ENCODE data around the gene PARVB. TPM values are rescaled to one million over a fixed set of nuclear protein-coding genes. Genes with fewer than 3 reads are reported as not detected.
A peak's percentile ranks its signal among the peaks of the same experiment; 100 is the strongest.

Gene PARVB
- total RNA-seq, 4 donors from 2014 or later: 33.5 to 73.5 (median 41.5) TPM

DNA sequence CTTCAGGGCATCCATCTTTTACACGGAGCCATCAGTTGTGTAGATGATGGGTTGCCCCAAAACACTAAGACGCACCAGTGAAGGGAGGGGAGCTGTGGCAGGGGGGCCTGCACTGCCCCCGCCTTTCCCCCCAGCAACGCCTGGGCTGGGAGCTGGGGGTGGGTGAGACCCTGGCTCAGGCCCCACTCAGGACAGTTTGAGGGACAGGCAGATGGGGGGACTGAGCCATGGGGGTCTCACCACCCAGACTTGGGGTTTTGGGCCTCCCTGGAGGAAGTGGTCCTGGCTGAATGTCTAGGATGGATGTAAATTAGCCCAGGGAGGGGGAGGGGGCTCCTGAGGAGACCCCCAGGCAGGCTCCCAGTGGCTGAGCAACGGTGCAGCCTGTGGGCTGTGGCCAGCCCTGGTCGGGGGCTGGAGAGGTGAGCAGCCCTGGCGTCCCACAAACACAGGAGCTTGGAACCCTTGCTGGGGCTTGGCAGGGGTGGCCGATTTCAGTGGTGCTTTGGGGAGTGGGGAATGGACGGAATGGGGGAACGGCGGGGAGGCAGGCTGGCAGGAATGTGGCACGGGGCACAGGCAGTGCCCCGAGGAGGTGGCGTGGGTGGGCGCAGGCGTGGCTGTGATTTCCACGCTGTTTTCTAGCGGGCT is 6.1 kb downstream of the PARVB start:
- Histone ChIP-seq H3K4me1 (peaks cover 0 to 26% (median 3%) of the 10 kb centered on the region in 4 donors), H3K9me3 (no peaks in the 10 kb centered on the region), H3K36me3 (no peaks in the 10 kb centered on the region), H3K27me3 (no peaks in the 10 kb centered on the region), H3K27ac (peak overlapping the region in 1 of 4 donors; percentile 15), H3K4me3 (no peak overlapping the region)
- TF ChIP-seq POLR2A (IDR thresholded peaks at IDR 0.05) (no peak), EP300 (IDR thresholded peaks at IDR 0.05) (no peak)
- TF ChIP-seq, protein P1, sequence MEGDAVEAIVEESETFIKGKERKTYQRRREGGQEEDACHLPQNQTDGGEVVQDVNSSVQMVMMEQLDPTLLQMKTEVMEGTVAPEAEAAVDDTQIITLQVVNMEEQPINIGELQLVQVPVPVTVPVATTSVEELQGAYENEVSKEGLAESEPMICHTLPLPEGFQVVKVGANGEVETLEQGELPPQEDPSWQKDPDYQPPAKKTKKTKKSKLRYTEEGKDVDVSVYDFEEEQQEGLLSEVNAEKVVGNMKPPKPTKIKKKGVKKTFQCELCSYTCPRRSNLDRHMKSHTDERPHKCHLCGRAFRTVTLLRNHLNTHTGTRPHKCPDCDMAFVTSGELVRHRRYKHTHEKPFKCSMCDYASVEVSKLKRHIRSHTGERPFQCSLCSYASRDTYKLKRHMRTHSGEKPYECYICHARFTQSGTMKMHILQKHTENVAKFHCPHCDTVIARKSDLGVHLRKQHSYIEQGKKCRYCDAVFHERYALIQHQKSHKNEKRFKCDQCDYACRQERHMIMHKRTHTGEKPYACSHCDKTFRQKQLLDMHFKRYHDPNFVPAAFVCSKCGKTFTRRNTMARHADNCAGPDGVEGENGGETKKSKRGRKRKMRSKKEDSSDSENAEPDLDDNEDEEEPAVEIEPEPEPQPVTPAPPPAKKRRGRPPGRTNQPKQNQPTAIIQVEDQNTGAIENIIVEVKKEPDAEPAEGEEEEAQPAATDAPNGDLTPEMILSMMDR (IDR thresholded peaks at IDR 0.05): no peak
- 82% methylated on average over 18 of the region's 18 CpGs for WGBS, 2 donors
- no peak for DNase-seq (ENCODE audit: low spot score in 2 of 2)

DNA sequence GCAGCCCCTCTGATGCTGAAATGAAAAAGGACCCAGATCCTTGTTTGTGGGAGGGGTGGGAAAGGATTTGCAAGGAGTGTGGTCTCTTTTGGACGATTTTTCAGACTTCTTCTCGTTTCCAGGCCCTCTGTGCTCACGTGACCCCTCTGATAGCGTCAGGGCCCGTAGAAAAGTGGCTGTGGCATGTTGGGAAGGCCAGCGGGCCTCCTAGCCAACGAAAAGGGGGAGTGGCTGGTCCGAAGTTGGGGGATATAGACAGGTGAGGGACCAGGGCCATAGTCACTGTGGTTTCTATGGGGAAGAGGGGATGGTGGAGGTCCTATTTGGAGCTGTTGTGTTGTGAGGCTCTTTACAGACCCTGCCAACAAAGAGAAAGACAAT is 6.6 kb downstream of the PARVB start:
- Histone ChIP-seq H3K9me3 (no peaks in the 10 kb centered on the region), H3K4me3 (no peak overlapping the region), H3K27me3 (no peaks in the 10 kb centered on the region), H3K36me3 (no peaks in the 10 kb centered on the region), H3K27ac (peak overlapping the region in 1 of 4 donors; percentile 15), H3K4me1 (peaks cover 0 to 21% (median 3%) of the 10 kb centered on the region in 4 donors)
- TF ChIP-seq EP300 (IDR thresholded peaks at IDR 0.05) (no peak), POLR2A (IDR thresholded peaks at IDR 0.05) (no peak)
- TF ChIP-seq, protein P1 (IDR thresholded peaks at IDR 0.05): no peak
- DNase-seq (ENCODE audit: low spot score in 2 of 2): no peak
- 74 to 79% methylated on average over 8 of the region's 8 CpGs for WGBS, 2 donors

DNA sequence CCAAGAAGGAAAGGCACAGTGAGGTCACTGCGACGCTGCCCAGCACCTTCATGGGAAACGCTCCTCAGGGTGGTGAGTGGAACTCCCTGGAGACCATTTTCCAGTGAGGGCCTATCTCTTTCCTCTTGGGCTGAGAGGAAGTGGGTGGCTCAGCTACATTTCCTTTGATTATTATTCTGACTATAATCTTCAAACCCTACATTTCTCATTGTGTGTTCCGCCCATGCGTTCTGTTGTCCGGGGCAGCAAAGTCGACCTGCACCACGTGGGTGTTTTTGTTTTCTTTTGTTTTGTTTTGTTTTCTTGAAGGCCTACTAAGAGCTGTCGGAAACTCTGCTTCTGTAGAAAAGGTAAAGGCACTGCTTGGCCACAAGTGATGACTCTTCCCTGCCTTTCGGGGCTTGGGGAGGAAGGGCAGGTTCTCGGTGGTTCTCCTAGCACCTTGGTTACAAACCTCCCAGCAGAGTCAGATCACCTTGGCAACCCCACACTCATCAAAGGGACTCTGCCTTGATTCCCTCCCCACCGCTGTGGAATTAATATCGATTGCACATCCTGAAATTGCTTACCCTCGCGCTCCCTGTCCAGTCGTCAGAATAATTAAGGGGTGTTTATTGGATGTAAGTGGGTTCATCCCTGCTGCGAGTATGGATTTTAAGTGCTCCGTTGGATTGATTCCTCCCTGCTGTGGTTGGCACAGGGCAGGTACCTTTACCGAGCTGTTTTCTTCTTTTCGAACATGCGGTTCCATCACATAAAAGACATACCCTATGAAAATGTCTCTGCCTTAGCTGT is 7.3 kb downstream of the PARVB start:
- DNase-seq (ENCODE audit: low spot score in 2 of 2): no peak
- 69 to 77% methylated on average over 21 of the region's 21 CpGs for WGBS, 2 donors
- H3K27ac ChIP-seq: peak overlapping the region in 1 of 4 donors; percentile 15
- no peaks in the 10 kb centered on the region for H3K9me3 ChIP-seq
- no peaks in the 10 kb centered on the region for H3K36me3 ChIP-seq
- no peak overlapping the region for H3K4me3 ChIP-seq
- TF ChIP-seq POLR2A (IDR thresholded peaks at IDR 0.05) (no peak), EP300 (IDR thresholded peaks at IDR 0.05) (no peak)
- H3K27me3 ChIP-seq: no peaks in the 10 kb centered on the region
- H3K4me1 ChIP-seq: peaks cover 0 to 14% (median 3%) of the 10 kb centered on the region in 4 donors

DNA sequence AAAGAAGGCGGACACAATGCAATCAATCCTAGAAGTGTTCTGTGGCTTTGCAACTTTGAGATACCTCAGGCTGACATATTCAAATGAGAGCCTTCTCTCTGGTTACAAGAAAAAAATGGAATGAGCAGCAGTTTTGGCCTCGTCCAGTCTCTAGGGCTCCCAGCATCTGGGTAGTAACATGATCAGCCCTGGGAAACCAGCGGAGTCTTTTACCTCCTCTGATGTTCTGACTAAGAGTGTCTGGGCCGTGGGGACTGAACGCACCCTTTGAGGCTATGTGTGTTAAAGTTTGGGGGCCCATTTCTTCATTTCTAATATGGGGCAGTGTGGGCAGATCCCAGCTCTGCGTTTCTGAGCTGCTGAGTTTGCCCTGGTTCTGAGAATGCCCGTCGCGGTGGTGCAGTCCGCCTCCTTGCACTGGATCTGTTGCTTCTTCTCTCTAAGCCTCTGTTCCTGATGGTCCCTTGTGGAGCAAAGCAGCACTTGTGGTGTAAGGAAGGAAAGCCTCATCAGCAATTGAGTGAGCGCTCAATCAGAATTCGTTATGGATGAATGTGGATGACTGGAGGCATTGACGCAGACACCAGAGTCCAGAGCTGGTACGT is 8.1 kb downstream of the PARVB start:
- Histone ChIP-seq H3K27me3 (no peaks in the 10 kb centered on the region), H3K36me3 (no peaks in the 10 kb centered on the region), H3K27ac (no peak overlapping the region), H3K4me3 (no peak overlapping the region), H3K4me1 (peaks cover 0 to 14% (median 3%) of the 10 kb centered on the region in 4 donors), H3K9me3 (no peaks in the 10 kb centered on the region)
- TF ChIP-seq POLR2A (IDR thresholded peaks at IDR 0.05) (no peak), EP300 (IDR thresholded peaks at IDR 0.05) (no peak)
- TF ChIP-seq, protein P1 (IDR thresholded peaks at IDR 0.05): no peak
- DNase-seq (ENCODE audit: low spot score in 2 of 2): no peak
- WGBS, 2 donors: 73 to 74% methylated on average over 14 of the region's 14 CpGs

DNA sequence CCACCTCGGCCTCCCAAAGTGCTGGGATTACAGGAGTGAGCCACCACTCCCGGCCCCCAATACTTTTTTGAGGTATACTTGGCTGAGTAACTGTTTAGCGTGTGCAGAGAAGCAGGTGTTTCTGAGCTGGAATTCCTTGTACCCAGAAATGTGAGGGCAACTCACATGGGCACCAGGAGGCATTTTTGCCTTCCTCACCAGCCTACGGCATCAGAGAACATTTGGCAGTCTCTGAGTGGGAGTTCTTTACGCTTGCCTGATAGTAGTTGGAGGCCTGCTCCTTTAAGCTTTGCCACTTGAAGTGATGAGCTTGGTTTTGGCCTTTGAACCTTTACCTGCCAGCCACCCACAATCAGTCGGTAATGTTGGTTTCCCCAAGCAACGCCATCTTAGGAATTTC is 9.2 kb downstream of the PARVB start:
- peaks cover 0 to 22% (median 4%) of the 10 kb centered on the region in 4 donors for H3K4me1 ChIP-seq
- WGBS, 2 donors: 86 to 89% methylated on average over 7 of the region's 7 CpGs
- H3K27ac ChIP-seq: no peak overlapping the region

More for the DNA sequence above, 9.2 kb downstream of the PARVB start:
- no peak for DNase-seq (ENCODE audit: low spot score in 2 of 2)
- H3K27me3 ChIP-seq: no peaks in the 10 kb centered on the region
- no peaks in the 10 kb centered on the region for H3K9me3 ChIP-seq
- no peak overlapping the region for H3K4me3 ChIP-seq
- no peaks in the 10 kb centered on the region for H3K36me3 ChIP-seq
- TF ChIP-seq POLR2A (IDR thresholded peaks at IDR 0.05) (no peak), EP300 (IDR thresholded peaks at IDR 0.05) (no peak)
- TF ChIP-seq, protein P1 (IDR thresholded peaks at IDR 0.05): no peak
